HG02588 (cell line): ENCODE results near the gene PIGC.

Experiments
- ATAC-seq: cut with Tn5 transposase; IDR thresholded peaks from one replicate; pipeline ENCODE4 v1.9.1; 2021; ENCODE audit warnings: mild to moderate bottlenecking, moderate library complexity; ENCODE audit not compliant: unreplicated experiment

Gene PIGC

GRCh38 chr1:172400722-172401105 lies 43.2 kb downstream of the PIGC start:
- ATAC-seq: no peak

- ATAC-seq: no peak
Measured at GRCh38 chr1:172399756-172400721, 43.8 kb downstream of the PIGC start.

- no peak for ATAC-seq
Measured at GRCh38 chr1:172398970-172399755, 44.7 kb downstream of the PIGC start.

GRCh38 chr1:172398193-172398592 lies 45.7 kb downstream of the PIGC start:
- no peak for ATAC-seq

- ATAC-seq: no peak
Measured at GRCh38 chr1:172397633-172398032, 46.2 kb downstream of the PIGC start.

- ATAC-seq: peak; percentile 40
Measured at GRCh38 chr1:172397221-172397620, 46.6 kb downstream of the PIGC start.

GRCh38 chr1:172395576-172395975 lies 48.3 kb downstream of the PIGC start:
- no peak for ATAC-seq

GRCh38 chr1:172394811-172395210 lies 49.1 kb downstream of the PIGC start:
- no peak for ATAC-seq

GRCh38 chr1:172394141-172394751 lies 49.6 kb downstream of the PIGC start:
- ATAC-seq: peak; percentile 88

- no peak for ATAC-seq
Measured at GRCh38 chr1:172393354-172393753, 50.5 kb downstream of the PIGC start.

- no peak for ATAC-seq
Measured at GRCh38 chr1:172391976-172392375, 51.9 kb downstream of the PIGC start.
